GM12872 (cell line): ENCODE measurements around the gene GPX1.

Experiments used
- CTCF ChIP-seq: IDR thresholded peaks from 3 replicates; pipeline ENCODE4 v1.5.1; 2011; ENCODE audit warnings: low read depth, mild to moderate bottlenecking, low read length, moderate library complexity; ENCODE audit not compliant: insufficient read depth

The GPX1 gene

GRCh38 chr3:49311283-49311682 is 46.9 kb downstream of the GPX1 start:
- TF ChIP-seq CTCF = no peak

GRCh38 chr3:49310677-49311076 is 47.5 kb downstream of the GPX1 start:
- no peak for TF ChIP-seq CTCF
